ENCODE data around the gene CHID1. TPM values are rescaled to one million over a fixed set of nuclear protein-coding genes. Genes with fewer than 3 reads are reported as not detected.

The CHID1 gene
- total RNA-seq, 1 donor from 2014 or later = 51.8 TPM

GRCh38 chr11:933142-933851, 22.7 kb upstream of the CHID1 start:
- intact Hi-C loops (cut with micrococcal nuclease) = no loop called here

GRCh38 chr11:932435-932834, 21.8 kb upstream of the CHID1 start:
- intact Hi-C loops (cut with micrococcal nuclease) = no loop called here

DNA sequence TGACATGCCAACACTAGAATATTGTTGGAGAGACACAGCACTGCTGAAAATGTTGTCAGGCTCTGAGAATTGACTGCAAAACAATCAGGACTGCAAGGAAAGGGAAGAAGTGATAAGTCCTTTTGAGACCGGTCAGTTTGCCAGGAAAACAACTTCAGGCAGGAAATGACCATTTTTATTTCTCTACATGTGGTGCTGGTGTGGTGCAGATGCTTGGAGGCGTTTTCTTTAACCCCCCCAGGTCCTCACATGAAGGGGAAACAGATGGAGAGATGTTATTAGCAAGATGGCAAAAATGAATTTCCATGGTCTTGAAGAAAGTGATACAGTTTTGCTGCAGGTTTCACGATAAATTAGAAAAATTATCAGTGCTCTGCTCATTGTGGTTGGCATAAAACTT, 20.8 kb upstream of the CHID1 start:
- intact Hi-C loops (cut with micrococcal nuclease) = no loop called here

DNA sequence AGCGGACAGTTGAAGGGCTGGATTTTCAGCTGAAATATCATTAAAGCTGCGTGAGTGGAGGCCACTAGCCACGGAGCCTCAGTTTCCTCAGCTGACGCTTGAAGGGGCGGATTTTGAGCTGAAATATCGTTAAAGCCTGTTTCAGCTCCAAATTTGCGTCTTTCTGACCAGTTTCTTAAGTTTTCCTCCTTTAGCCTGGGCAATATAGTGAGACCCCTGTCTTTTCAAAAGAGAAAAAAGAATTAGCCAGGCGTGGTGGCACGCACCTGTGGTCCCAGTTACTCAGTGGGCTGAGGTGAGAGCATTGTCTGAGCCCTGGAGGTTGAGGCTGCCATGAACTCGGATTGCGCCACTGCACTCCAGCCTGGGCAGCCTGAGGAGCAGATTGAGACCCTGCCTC, 18.8 kb upstream of the CHID1 start:
- intact Hi-C loops (cut with micrococcal nuclease) = loop anchor here (5.0 kb wide), 1 partner anchor 38 kb away; no protein-coding TSS in a partner anchor

- intact Hi-C loops (cut with micrococcal nuclease) = loop anchor here (5.0 kb wide), 1 partner anchor 39 kb away; no protein-coding TSS in a partner anchor
These were observed 18.2 kb upstream of the CHID1 start for GRCh38 chr11:928786-929185.

DNA sequence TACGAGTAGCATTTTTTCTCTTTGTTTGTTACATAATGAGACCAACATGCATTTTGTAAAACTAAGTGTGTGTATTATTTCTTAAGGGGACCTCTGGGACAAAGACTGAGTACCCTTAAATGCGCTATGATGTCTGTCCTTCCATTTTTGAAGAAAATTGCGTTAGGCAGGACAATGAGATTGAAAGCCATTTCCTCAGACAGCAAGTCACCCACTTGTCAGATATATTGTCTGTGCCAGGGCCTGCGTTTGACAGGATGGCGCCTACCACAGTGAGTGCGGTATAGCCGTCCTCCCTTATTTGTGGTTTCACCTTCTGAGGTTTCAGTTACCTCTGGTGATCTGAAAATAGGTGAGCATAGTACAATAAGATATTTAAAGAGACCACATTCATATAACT, 17.3 kb upstream of the CHID1 start:
- intact Hi-C loops (cut with micrococcal nuclease) = loop anchor here (5.0 kb wide), 1 partner anchor 39 kb away; no protein-coding TSS in a partner anchor

DNA sequence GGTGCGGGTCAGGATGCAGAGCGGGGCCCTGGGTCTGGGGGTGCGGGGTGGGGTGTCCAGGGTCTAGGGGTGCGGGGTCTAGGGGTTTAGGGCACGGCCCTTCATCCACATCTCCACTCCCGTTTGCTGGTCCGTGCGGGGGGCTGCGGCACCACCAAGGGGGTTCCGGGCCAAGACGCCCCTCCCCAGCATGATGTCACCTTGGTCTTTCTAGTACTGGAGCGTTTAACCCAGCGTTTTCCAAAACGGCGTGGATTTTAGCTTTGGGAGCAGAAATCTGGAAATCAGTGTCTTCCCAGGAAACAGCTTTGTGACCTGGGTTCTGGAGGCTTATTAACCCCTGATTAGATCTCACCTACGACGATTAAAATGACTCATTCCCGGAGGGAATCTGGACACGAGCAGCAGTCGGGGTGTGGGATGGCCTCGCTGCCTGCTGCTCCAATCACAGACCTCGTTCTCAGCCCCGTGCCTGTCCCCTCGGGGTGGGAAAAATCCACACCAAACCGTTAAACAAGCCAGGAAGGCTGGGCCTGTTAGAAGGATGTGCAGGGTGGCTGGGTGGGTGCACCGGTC, 15.8 kb upstream of the CHID1 start:
- intact Hi-C loops (cut with micrococcal nuclease) = loop anchor here (5.0 kb wide), 1 partner anchor 41 kb away; no protein-coding TSS in a partner anchor

DNA sequence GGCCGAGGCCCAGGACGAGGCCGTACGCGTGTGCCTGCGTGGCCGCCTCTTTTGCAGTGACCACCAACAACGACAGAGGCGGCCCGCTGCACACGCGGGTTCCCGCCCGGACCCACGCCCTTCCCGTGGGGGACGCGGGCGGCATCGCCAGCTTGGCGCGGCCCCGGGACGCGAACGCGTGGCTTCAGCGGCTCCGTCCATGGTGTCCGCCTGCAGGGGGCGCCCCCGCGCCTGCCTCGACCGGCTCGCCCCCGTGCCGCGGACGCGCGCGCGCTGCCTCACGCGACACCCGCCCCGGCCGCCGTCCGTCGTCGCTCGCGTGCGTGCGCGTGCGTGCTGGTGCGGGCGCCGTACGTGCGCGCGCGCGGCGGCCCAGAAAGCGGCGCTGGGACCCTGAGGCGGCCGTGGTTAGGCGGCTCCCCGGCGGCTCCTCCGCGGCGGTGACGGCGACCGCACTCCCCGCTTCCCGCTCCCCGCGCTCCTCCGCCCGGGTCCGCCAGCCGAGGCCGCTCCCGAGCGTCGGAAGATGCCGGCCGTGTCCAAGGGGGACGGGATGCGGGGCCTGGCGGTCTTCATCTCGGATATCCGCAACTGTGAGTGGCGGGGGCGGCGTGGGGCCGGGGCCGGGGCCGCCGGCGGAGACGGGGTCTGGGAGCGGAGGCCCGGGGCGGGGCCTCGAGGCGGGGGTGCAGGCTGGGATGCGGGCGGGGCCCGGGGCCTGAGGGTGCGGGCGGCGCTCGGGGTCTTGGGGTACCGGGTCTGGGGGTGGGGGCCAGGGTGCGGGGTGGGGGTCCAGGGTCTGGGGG, 15.1 kb upstream of the CHID1 start, which contains the start of gene AP2A2:
TSS of gene AP2A2 (plus strand) at position 375 of the 806 bp plus-strand sequence. CDS start at position 527, 152 bp downstream.
- intact Hi-C loops (cut with micrococcal nuclease) = loop anchor here (2.0 to 5.0 kb wide), 2 partner anchors 15 to 42 kb away; partner anchors contain the start of gene CHID1

GRCh38 chr11:925158-925495, 14.5 kb upstream of the CHID1 start:
- intact Hi-C loops (cut with micrococcal nuclease) = loop anchor here (2.0 to 5.0 kb wide), 2 partner anchors 14 to 42 kb away; partner anchors contain the start of gene CHID1

GRCh38 chr11:924406-925157, 14.0 kb upstream of the CHID1 start:
- intact Hi-C loops (cut with micrococcal nuclease) = loop anchor here (2.0 to 5.0 kb wide), 2 partner anchors 14 to 43 kb away; partner anchors contain the start of gene CHID1

DNA sequence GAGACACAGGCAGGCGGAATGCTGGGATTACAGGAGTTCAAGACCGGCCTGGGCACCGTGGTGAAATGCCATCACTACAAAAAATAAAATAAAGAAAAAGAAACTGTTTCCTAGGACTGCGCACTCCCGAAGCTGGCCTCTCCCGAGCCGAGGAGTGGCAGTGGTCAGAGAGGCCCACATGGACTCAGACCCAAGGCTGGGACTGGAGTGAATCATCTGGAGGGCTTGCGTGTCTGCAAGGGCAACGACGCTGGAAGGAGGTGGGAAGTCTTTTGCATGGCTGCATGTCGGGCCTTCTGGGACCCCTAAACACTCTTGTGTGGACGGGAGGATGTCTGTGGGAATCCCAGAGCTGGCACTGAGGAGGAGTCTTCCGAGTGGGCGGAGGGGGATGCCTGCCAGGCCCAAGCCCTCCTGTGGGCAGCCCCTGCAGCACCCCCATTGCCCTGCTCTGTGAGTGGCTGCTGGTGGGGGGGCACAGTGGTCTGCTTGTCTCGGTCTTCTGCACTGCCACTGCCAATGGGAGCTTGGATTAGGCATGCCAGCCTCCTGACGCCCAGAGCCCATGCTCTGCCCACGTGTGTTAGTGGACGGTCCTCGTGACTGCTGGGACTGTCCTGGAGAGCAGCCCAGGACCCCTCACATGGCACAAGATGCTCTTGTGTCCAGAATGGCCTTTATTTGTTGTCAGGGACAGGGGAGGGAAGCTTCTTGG, 13.2 kb upstream of the CHID1 start:
- intact Hi-C loops (cut with micrococcal nuclease) = loop anchor here (2.0 kb wide), 1 partner anchor 13 kb away; the partner anchor contains the start of gene CHID1

DNA sequence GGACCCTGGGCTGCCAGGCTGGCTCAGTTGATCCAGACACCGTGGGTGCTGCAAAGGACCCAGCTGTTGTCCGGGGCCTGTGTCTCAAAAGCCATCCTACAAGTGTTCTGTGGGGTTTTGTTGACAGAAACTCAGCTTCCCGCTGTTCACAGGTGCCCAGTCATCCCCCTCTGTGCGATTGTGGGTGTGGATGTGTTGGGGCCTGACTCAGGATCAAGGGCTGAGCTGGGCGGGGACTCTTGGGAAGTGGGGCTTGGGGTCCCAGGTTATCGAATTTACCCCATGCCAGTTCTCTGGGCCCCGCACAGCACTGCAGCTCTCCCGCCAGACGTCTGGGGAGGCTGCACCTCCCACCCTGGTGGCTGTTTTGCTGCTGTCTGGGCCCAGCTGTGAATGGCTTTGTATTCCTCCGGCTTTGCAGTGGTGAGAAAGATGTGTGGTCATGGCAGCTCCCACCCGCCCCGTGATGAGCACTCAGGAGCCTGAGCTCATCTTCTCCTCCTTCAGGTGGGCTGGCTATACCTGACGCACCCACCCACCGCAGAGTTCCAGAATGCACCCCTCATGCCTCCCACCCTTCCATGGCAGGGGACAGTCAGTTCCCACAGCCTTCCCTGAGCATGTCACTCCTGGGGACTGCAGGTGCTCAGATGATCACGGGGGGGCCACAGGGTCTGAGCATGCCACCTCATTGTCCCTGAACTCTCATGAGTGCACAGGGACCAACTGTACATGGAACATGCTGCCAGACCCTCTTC, 11.5 kb upstream of the CHID1 start:
- intact Hi-C loops (cut with micrococcal nuclease) = no loop called here

DNA sequence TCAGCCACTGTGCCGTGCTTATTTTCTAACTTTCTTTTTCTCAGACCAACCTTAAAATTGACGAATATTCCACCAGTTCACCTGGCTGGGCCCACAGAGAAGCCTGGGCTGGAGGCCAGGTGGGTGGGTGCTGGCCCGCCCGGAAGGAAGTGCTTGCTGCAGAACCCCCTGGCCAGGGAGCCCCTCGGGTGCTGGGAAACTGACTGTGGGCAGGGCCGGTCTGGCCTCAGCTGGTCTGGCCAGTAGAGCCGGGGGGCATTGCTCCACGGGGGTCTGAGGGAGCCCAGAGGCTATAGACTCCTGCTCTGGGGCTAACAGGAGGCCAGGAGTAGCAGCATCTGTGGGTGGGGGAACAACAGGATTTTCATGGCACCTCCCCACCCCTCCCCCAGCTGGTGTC, 6.8 kb upstream of the CHID1 start:
- intact Hi-C loops (cut with micrococcal nuclease) = no loop called here

DNA sequence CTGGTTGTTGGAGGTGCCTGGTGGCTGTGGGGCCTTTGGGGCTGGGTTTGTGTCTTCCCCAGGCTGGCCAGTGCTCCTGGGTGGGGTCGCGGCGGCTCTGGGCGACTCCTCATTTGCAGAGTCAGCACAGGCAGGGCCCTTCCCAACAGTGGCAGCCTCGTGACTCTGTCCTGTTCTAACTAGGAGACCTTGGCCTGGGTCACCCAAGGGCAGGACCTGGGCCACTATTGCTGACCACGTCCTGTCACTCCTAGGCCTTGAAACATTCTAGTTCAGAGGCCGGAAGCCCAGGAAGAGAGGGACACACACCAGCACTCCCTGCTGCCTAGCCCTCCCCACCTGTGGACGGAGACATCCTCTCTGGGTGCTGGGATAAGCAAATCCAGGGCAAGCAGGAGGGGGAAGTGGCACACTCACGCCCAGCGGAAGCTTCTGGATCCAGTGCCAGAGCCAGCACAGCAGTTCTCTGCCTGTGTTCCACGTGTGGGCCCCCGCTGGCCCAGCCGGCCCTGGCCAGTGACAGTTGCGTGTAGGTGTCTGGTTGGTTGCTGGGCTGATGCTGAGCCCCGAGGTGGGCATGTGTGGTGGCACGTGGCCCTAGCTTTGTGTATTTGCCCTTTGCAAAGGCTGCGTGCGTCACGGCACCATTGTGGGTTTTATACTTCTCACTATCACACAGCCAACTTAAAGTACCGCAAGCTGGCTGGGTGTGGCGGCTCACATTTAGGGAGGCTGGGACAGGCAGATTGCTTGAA, 4.3 kb upstream of the CHID1 start:
- intact Hi-C loops (cut with micrococcal nuclease) = loop anchor here (5.0 kb wide), 1 partner anchor 68 kb away; no protein-coding TSS in a partner anchor

GRCh38 chr11:914204-914603, 3.6 kb upstream of the CHID1 start:
- intact Hi-C loops (cut with micrococcal nuclease) = loop anchor here (5.0 kb wide), 1 partner anchor 67 kb away; no protein-coding TSS in a partner anchor

- intact Hi-C loops (cut with micrococcal nuclease) = loop anchor here (5.0 kb wide), 1 partner anchor 66 kb away; no protein-coding TSS in a partner anchor
These were observed 2.4 kb upstream of the CHID1 start for GRCh38 chr11:913043-913442.

DNA sequence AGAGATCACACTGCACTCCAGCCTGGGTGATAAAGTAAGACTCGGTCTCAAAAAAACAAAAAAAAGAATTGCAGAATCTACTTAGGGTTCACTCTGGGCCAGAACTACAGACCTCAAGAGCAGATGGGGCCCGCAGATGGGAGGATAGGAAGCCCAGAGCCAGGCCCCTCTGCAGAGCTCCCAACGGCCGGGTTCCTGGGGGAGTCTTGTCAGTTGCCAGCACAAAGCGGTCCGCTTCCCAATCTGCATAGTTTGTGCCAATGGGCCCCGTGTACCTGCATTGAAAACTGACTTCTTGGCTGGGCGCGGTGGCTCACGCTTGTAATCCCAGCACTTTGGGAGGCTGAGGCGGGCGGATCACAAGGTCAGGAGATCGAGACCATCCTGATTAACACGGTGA, 1.7 kb upstream of the CHID1 start:
- intact Hi-C loops (cut with micrococcal nuclease) = loop anchor here (5.0 kb wide), 1 partner anchor 65 kb away; no protein-coding TSS in a partner anchor

GRCh38 chr11:911890-912219, 1.2 kb upstream of the CHID1 start:
- intact Hi-C loops (cut with micrococcal nuclease) = loop anchor here (2.0 to 5.0 kb wide), 3 partner anchors 13 to 103 kb away; partner anchors contain the start of genes AP2A2 and RPLP2
